ENCODE data around the gene EXOC3L2.
A peak's percentile ranks its signal among the peaks of the same experiment; 100 is the strongest.

The EXOC3L2 gene

DNA sequence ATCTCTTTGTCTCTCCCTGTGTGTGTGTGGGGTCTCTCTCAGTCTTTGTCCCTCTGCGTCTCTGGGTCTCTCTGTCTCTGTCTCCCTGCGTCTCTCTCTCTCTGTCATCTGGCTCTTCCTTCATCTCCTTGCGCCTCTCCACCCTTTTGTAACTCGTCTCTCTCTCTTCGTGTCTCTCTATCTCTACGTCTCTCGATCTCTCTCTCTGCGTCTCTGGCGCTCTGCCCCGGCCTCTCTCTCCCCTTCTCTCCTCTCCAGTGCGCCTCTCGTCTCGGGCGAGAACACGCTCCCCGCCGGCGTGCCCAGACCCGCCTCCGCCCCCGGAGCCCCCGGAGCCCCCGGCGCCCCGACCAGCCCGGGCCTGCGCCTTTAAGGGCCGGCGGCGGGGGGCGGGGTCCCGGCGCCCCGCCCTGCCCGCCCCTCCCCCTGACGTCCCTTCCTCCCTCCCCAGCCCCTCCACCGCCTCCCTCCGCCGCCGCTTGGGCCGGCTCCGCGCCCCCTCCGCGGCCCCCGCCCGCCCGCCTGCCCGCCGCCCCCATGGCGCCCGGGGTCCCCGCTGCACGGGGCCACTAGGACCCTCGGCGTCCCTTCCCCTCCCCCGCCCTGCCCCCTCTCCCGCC, 5.7 kb upstream of the EXOC3L2 start, which contains the start of gene MARK4:
TSS of gene MARK4 (plus strand) at position 440 of the 620 bp plus-strand sequence. CDS start 318 bp downstream, outside the sequence.
- TF ChIP-seq, protein P1, sequence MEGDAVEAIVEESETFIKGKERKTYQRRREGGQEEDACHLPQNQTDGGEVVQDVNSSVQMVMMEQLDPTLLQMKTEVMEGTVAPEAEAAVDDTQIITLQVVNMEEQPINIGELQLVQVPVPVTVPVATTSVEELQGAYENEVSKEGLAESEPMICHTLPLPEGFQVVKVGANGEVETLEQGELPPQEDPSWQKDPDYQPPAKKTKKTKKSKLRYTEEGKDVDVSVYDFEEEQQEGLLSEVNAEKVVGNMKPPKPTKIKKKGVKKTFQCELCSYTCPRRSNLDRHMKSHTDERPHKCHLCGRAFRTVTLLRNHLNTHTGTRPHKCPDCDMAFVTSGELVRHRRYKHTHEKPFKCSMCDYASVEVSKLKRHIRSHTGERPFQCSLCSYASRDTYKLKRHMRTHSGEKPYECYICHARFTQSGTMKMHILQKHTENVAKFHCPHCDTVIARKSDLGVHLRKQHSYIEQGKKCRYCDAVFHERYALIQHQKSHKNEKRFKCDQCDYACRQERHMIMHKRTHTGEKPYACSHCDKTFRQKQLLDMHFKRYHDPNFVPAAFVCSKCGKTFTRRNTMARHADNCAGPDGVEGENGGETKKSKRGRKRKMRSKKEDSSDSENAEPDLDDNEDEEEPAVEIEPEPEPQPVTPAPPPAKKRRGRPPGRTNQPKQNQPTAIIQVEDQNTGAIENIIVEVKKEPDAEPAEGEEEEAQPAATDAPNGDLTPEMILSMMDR (conservative IDR thresholded peaks at IDR 0.05; ENCODE audit: low read depth, low read length), result no peak
- H3K4me3 ChIP-seq (ENCODE audit: low read depth, low read length), result peak within 1 kb of the TSS; percentile 76
- DNase-seq (ENCODE audit: low read depth), result peak; percentile 46

DNA sequence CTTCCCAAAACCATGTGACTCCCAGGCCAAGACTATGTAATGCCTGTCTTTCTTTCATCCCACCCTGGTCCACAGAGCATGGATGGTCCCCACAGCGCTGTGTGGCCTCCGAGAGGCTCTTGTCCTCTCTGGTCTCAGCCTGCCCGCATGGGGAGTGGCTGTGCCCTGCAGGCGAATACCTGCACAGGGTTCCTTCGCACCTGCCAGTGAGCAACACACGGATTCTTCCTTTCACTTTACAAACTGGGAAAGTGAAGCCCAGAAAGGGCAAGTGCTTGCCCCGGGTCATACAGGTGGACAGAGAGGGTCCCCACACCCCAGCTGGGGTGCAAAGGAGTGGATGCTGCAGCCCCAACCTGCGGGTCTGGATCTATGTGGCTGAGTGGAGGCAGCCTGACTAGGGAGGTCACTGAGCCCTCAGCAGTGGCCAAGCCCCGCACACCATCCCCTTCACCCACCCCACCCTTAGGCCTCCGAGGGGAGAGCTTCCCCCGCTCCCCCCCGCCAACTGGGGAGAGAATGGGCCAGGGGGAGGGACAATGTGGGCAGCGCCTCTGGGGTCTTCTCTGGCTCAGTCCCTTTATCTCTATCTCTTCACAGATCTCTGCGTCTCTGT, 5.1 kb upstream of the EXOC3L2 start:
- H3K4me3 ChIP-seq (ENCODE audit: low read depth, low read length), result peak overlapping the region; percentile 65
- TF ChIP-seq, protein P1 (conservative IDR thresholded peaks at IDR 0.05; ENCODE audit: low read depth, low read length), result no peak
- no peak for DNase-seq (ENCODE audit: low read depth)

DNA sequence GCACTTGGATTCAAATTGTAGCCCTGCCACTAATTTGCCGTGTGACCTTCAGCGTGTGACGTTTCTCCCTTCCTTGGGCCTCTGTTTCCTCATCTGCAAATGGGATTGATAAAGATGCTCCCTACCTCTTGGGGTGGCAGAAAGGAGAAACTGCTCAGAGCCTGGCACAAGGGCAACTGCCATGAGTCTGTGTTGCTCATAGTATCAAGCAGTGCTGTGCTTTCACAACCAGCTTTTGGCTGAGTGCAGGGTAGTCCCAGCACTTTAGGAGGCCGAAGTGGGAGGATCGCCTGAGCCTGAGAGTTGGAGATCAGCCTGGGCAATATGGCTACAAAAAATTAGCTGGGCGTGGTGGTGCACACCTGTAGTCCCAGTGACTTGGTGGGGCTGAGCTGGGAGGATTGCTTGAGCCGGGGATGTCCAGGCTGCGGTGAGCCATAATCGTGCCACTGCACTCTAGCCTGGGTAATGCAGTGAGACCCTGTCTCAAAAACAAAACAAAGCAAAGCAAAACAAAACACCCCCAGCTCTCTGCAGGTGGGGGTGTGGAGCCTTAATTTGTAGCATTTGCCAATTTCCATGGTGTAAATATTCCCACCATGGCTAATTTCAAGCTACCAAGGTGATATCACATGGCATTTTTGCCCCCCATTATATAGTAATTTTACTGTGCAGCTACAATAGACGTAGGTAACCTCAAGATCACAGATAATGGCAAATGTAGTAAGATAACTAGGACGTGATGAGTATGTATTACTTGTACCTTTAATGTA, 4.2 kb upstream of the EXOC3L2 start:
- TF ChIP-seq, protein P1 (conservative IDR thresholded peaks at IDR 0.05; ENCODE audit: low read depth, low read length), result no peak
- H3K4me3 ChIP-seq (ENCODE audit: low read depth, low read length), result no peak overlapping the region
- DNase-seq (ENCODE audit: low read depth), result no peak

DNA sequence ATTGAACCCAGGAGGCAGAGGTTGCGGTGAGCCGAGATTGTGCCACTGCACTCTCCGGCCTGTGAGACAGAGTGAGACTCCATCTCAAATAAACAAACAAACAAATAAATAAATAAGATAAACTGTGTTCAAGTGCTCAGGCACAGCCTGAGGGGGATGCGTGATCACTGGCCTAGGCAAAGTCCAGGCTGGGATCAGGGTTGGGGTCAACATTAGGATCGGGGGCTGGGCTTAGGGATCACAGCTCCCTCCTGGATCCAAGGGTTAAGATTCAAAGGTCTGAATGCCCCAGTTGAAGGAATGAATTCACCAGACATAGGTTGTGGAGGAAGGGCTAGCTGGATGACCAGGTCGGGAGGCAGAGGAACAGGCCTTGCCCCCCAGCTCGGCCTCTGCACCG, 1.9 kb upstream of the EXOC3L2 start:
- TF ChIP-seq, protein P1 (conservative IDR thresholded peaks at IDR 0.05; ENCODE audit: low read depth, low read length), result no peak
- no peak for DNase-seq (ENCODE audit: low read depth)
- no peak overlapping the region for H3K4me3 ChIP-seq (ENCODE audit: low read depth, low read length)

- no peak for DNase-seq (ENCODE audit: low read depth)
- H3K4me3 ChIP-seq (ENCODE audit: low read depth, low read length), result no peak overlapping the region
- TF ChIP-seq, protein P1 (conservative IDR thresholded peaks at IDR 0.05; ENCODE audit: low read depth, low read length), result no peak
Observed at GRCh38 chr19:45245826-45246225, 619 bp upstream of the EXOC3L2 start.

DNA sequence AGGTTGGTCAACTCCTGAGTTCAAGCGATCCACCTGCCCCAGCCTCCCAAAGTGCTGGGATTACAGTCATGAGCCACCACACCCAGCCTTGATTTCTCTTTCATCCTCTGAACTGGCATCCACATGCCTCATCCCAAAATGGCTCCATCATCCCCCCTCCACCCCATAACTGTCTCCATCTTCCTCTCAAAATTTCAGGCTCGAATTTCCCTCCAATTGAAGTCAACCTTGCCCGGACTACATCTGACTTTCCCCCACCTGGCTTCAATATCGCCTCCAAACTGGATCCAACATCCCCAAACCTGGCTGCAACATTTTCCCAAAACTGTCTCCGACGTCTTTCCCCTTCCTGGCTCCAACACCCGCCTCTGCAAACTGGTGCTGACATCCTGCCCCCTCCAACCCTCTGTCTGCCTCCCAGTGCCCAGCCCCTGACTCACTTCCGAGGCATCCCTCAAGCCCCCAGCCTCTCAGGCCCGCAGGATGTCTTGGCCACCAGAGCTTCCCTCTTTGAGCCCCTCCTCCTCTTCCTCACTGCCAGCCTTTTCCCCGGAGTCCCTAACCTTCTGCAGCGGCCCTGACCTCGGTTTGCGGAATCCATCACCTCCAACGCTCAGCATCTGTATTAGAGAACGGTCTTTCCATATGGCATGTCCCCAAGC, 943 bp downstream of the EXOC3L2 start:
- no peak overlapping the region for H3K4me3 ChIP-seq (ENCODE audit: low read depth, low read length)
- TF ChIP-seq, protein P1 (conservative IDR thresholded peaks at IDR 0.05; ENCODE audit: low read depth, low read length), result no peak
- no peak for DNase-seq (ENCODE audit: low read depth)
